Right lobe of liver (tissue), 6 donors: Measurements from ENCODE around the gene ACOX2. TPM values are rescaled to one million over a fixed set of nuclear protein-coding genes. Genes with fewer than 3 reads are reported as not detected.

Source experiments
- ATAC-seq, 4 donors: fragments of 200-7000 bp; cut with Tn5 transposase; one replicate each; pipeline ENCODE4 v1.9.1; 2020; ENCODE audit warnings: mild to moderate bottlenecking in 4 of 4, moderate library complexity in 4 of 4
- DNase-seq, 3 donors: peaks; one replicate each; pipeline ENCODE4 v3.0.0-alpha.2; 2020
- H3K27ac ChIP-seq, 3 donors: fragments of 200-600 bp; one replicate each; pipeline ENCODE4 v1.8.0; 2022
- H3K27me3 ChIP-seq, 2 donors: fragments of 200-600 bp; one replicate each; pipeline ENCODE4 v1.8.0; 2022
- H3K36me3 ChIP-seq, 4 donors: fragments of 200-600 bp; sonication (generic) in 1 of 4; one replicate each; pipeline versions ENCODE4 v1.5.1 to v1.8.0; 2017 to 2022; ENCODE audit warnings: control low read depth in 1 of 4
- H3K4me1 ChIP-seq, 4 donors: fragments of 200-600 bp; sonication (generic) in 1 of 4; one replicate each; pipeline versions ENCODE4 v1.5.1 to v1.8.0; 2017 to 2022; ENCODE audit warnings: control low read depth in 1 of 4
- H3K4me3 ChIP-seq, 3 donors: fragments of 200-600 bp; one replicate each; pipeline ENCODE4 v1.8.0; 2022
- H3K9me3 ChIP-seq, 4 donors: fragments of 200-600 bp; sonication (generic) in 1 of 4; one replicate each; pipeline versions ENCODE4 v1.5.1 to v1.8.0; 2017 to 2022; ENCODE audit warnings: control low read depth in 1 of 4
- POLR2A ChIP-seq: fragments of 450-650 bp; IDR thresholded peaks from one replicate; pipeline ENCODE4 v1.6.1; 2017; ENCODE audit warnings: antibody characterized with exemption, mild to moderate bottlenecking
- WGBS: methylation state at CpG from one replicate; pipeline ENCODE4 v1.1.6; 2018; ENCODE audit warnings: low coverage, low lambda C conversion rate; ENCODE audit not compliant: insufficient coverage; ENCODE audit errors: missing lambda C conversion rate; 5-methylcytosine and 5-hydroxymethylcytosine counted together
- intact Hi-C, 2 donors: fragments of 100-400 bp; cut with DNase I; formaldehyde crosslinking; loops; one replicate each; pipeline versions ENCODE4 v1.11.2 to v1.14.1; 2022
- total RNA-seq, 6 experiments: library from RNA; depleted of rRNA in 2 of 6; stranded (reverse); fragments of >200 nt in 2 of 6; fragmentation: NEBNext Ultra II Directional in 3 of 6; extraction: Animal tissue kit (Norgen Biotek cat#: 25700) in 3 of 6; gene quantifications; one replicate each; pipeline versions ENCODE4 v1.1.0 to v1.2.4, GENCODE V29; 2016 to 2023
- TF ChIP-seq, protein P1 (sequence below), 4 donors: fragments of 200-600 bp in 3 of 4; fragments of 450-650 bp in 1 of 4; IDR thresholded peaks; one replicate each; pipeline versions ENCODE4 v1.5.1 to v1.8.0; 2016 to 2022; ENCODE audit warnings: antibody characterized with exemption in 4 of 4, mild to moderate bottlenecking in 2 of 4
- donor health status: DM: no; HTN: yes; CAD: no.
- donor health status: DM: no; HTN: no; CAD: no.
- donor health status: DM: no; HTN: no; CAD: no.
- donor health status: DM: no; HTN: yes; CAD: no.
- donor health status: DM: no; HTN: yes; CAD: no.

Gene ACOX2
- total RNA-seq, 6 experiments from 2014 or later, result 67.8 to 269 (median 149) TPM

GRCh38 chr3:58487140-58487886 is 49.7 kb downstream of the ACOX2 start:
- Histone ChIP-seq H3K4me3 (peak overlapping the region in 2 of 3 donors; percentile 33 to 47), H3K27me3 (no peaks in the 10 kb centered on the region), H3K4me1 (peaks cover 0 to 23% (median 2%) of the 10 kb centered on the region in 4 donors), H3K36me3 (no peaks in the 10 kb centered on the region), H3K27ac (peak overlapping the region; percentile 15 to 48 (median 21)), H3K9me3 (no peaks in the 10 kb centered on the region)
- intact Hi-C loops, result no loop called here
- WGBS, result 29% methylated on average over 7 of the region's 18 CpGs
- TF ChIP-seq, protein P1, sequence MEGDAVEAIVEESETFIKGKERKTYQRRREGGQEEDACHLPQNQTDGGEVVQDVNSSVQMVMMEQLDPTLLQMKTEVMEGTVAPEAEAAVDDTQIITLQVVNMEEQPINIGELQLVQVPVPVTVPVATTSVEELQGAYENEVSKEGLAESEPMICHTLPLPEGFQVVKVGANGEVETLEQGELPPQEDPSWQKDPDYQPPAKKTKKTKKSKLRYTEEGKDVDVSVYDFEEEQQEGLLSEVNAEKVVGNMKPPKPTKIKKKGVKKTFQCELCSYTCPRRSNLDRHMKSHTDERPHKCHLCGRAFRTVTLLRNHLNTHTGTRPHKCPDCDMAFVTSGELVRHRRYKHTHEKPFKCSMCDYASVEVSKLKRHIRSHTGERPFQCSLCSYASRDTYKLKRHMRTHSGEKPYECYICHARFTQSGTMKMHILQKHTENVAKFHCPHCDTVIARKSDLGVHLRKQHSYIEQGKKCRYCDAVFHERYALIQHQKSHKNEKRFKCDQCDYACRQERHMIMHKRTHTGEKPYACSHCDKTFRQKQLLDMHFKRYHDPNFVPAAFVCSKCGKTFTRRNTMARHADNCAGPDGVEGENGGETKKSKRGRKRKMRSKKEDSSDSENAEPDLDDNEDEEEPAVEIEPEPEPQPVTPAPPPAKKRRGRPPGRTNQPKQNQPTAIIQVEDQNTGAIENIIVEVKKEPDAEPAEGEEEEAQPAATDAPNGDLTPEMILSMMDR (IDR thresholded peaks at IDR 0.05), result no peak
- TF ChIP-seq POLR2A, result peak; percentile 21
- peak; percentile 26 to 54 (median 43) for ATAC-seq
- DNase-seq, result peak; percentile 60 to 66 (median 65)

GRCh38 chr3:58485801-58486435 is 51.1 kb downstream of the ACOX2 start:
- intact Hi-C loops, result no loop called here
- no peaks in the 10 kb centered on the region for H3K27me3 ChIP-seq
- ATAC-seq, result peak in 3 of 4 donors; percentile 3 to 35 (median 3)
- DNase-seq, result no peak
- no peaks in the 10 kb centered on the region for H3K36me3 ChIP-seq
- 54% methylated on average over 4 of the region's 6 CpGs for WGBS
- H3K4me3 ChIP-seq, result no peak overlapping the region
- peak overlapping the region in 1 of 3 donors; percentile 22 for H3K27ac ChIP-seq
- H3K4me1 ChIP-seq, result peaks cover 0 to 23% (median 2%) of the 10 kb centered on the region in 4 donors
- H3K9me3 ChIP-seq, result no peaks in the 10 kb centered on the region
- TF ChIP-seq, protein P1 (IDR thresholded peaks at IDR 0.05), result peak in 1 of 4 donors; percentile 9
- TF ChIP-seq POLR2A, result no peak

DNA sequence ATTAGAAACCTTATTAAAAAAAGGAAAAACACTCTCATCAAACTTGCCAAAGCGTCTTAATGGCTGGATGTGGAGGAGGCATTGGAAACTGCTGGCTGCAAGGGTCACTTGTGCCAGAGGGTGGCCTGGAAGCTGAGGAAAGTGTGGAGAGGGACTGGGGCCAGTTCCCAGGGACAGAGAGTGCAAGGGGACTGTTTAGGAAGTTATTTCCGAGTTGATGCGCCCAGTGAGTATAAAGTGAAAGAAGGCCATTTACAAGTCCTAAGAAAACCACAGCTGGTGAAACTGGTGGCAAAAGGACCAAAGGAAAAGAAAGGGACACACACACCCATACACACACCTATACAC is 52.3 kb downstream of the ACOX2 start:
- H3K4me1 ChIP-seq, result peaks cover 0 to 23% (median 2%) of the 10 kb centered on the region in 4 donors
- no peaks in the 10 kb centered on the region for H3K27me3 ChIP-seq
- TF ChIP-seq, protein P1 (IDR thresholded peaks at IDR 0.05), result no peak
- no peak for TF ChIP-seq POLR2A
- 82% methylated on average over 3 of the region's 3 CpGs for WGBS
- no peaks in the 10 kb centered on the region for H3K9me3 ChIP-seq
- ATAC-seq (no peak), DNase-seq (no peak)
- no peaks in the 10 kb centered on the region for H3K36me3 ChIP-seq
- intact Hi-C loops, result no loop called here
- no peak overlapping the region for H3K27ac ChIP-seq
- H3K4me3 ChIP-seq, result no peak overlapping the region

GRCh38 chr3:58484045-58484721 is 52.8 kb downstream of the ACOX2 start:
- peaks cover 0 to 23% (median 2%) of the 10 kb centered on the region in 4 donors for H3K4me1 ChIP-seq
- DNase-seq, result no peak
- H3K36me3 ChIP-seq, result no peaks in the 10 kb centered on the region
- no peaks in the 10 kb centered on the region for H3K27me3 ChIP-seq
- ATAC-seq, result no peak
- H3K27ac ChIP-seq, result no peak overlapping the region
- intact Hi-C loops, result no loop called here
- no peak for TF ChIP-seq POLR2A
- TF ChIP-seq, protein P1 (IDR thresholded peaks at IDR 0.05), result no peak
- 61% methylated on average over 4 of the region's 7 CpGs for WGBS
- H3K4me3 ChIP-seq, result no peak overlapping the region
- H3K9me3 ChIP-seq, result no peaks in the 10 kb centered on the region
